Measurements from ENCODE around the gene NTHL1. TPM values are rescaled to one million over a fixed set of nuclear protein-coding genes. Genes with fewer than 3 reads are reported as not detected.

NTHL1 gene
- total RNA-seq, 1 experiment from 2014 or later, result 52.0 TPM

DNA sequence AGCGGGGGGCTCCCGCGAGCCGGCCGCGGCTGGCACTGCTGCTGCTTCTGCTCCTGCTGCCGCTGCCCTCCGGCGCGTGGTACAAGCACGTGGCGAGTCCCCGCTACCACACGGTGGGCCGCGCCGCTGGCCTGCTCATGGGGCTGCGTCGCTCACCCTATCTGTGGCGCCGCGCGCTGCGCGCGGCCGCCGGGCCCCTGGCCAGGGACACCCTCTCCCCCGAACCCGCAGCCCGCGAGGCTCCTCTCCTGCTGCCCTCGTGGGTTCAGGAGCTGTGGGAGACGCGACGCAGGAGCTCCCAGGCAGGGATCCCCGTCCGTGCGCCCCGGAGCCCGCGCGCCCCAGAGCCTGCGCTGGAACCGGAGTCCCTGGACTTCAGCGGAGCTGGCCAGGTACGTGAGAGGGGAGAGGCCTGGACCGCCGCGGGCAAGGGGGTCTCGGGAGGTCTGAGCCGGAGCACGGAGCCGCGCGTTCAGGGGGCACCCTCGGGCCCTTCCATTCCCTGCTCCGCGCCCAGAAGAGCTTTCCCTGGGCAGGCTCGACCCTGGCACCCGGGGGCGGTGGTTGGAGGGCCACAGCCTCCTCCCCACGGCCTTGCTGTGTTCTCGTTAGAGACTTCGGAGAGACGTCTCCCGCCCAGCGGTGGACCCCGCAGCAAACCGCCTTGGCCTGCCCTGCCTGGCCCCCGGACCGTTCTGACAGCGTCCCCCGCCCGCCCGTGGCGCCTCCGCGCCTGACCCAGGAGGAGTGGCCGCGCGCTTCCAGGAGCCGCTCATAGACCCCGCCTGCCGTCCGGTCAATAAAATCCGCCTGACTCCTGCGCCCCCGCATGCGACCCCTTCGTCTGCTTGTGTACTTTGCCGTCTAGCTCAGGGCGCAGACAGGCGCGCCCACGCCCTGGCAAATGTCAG, 27.5 kb downstream of the NTHL1 start:
- Histone ChIP-seq H3K9ac (ENCODE audit: extremely low read depth, insufficient read length, low read length) (no peak overlapping the region), H3K23me2 (ENCODE audit: insufficient read length, low read depth, low read length, poor library complexity, severe bottlenecking) (peaks cover 13% of the 10 kb centered on the region), H4K5ac (ENCODE audit: insufficient read length, low read depth, low read length) (no peak overlapping the region), H2BK20ac (ENCODE audit: low read depth, low read length, poor library complexity, severe bottlenecking) (no peak overlapping the region), H3T11ph (ENCODE audit: low read length) (no peak overlapping the region), H2BK5ac (ENCODE audit: insufficient read length, low read length) (no peak overlapping the region), H4K8ac (replicated peaks; ENCODE audit: insufficient read length, low read depth, low read length) (no peak overlapping the region), H4K91ac (ENCODE audit: insufficient read length, low read depth, low read length) (no peak overlapping the region), H2AFZ (ENCODE audit: low read length) (no peak overlapping the region), H2BK15ac (ENCODE audit: low read depth, low read length) (no peak overlapping the region), H3K79me1 (ENCODE audit: insufficient read depth, low read depth, low read length, poor library complexity, severe bottlenecking) (no peaks in the 10 kb centered on the region), H3K27me3 (ENCODE audit: insufficient read depth, low read length) (peaks cover 13% of the 10 kb centered on the region; the same call in 1 of the 2 replicates), H2BK12ac (ENCODE audit: insufficient read length, low read depth, low read length) (no peak overlapping the region), H4K20me1 (ENCODE audit: control insufficient read depth, insufficient read depth, insufficient read length) (no peaks in the 10 kb centered on the region), H3K4ac (ENCODE audit: low read depth, low read length) (no peak overlapping the region), H3K14ac (ENCODE audit: insufficient read depth, low read length) (no peak overlapping the region), H3K79me2 (ENCODE audit: insufficient read depth, low read length) (no peaks in the 10 kb centered on the region), H3K4me2 (ENCODE audit: insufficient read depth, insufficient read length, low read length) (peak overlapping the region; percentile 35), H3K23ac (ENCODE audit: insufficient read length, low read depth, low read length) (no peak overlapping the region), H2BK120ac (ENCODE audit: low read depth, low read length, poor library complexity, severe bottlenecking) (no peak overlapping the region), H3K27ac (ENCODE audit: insufficient read length, low read depth, low read length) (no peak overlapping the region), H3K4me1 (ENCODE audit: insufficient read depth, low read length) (no peaks in the 10 kb centered on the region; the same call in 1 of the 2 replicates), H3K56ac (ENCODE audit: insufficient read length, low read depth, low read length) (no peak overlapping the region), H3K9me3 (ENCODE audit: control insufficient read depth, low read depth, low read length) (no peaks in the 10 kb centered on the region), H3K18ac (ENCODE audit: insufficient read length, low read depth, low read length) (no peak overlapping the region), H2AK5ac (ENCODE audit: insufficient read length, low read length) (no peak overlapping the region)
- H3K4me1 Mint-ChIP-seq, result peaks cover 10 to 12% of the 10 kb centered on the region in 2 experiments
- H3K27ac Mint-ChIP-seq, result peak overlapping the region in 1 of 3 experiments; percentile 40; a peak in 1 of 7 replicates
- peaks cover 81% of the 10 kb centered on the region for H3K27me3 Mint-ChIP-seq (ENCODE audit: low read depth)
- no peak; the same call in 2 of the 3 replicates for TF ChIP-seq CTCF (conservative IDR thresholded peaks at IDR 0.05)
- peaks cover 0 to 6% of the 10 kb centered on the region in 2 experiments; a peak in 3 of 5 replicates for H3K9me3 Mint-ChIP-seq
- WGBS (ENCODE audit: extremely low coverage, insufficient read length, low lambda C conversion rate), result no CpG with 5 or more reads among the region's 96 CpGs
- DNase-seq, result no peak
- peak overlapping the region; percentile 51 to 83 for H3K4me3 Mint-ChIP-seq
- peaks cover 0 to 2% (median 0%) of the 10 kb centered on the region in 3 experiments; a peak in 1 of 7 replicates for H3K36me3 Mint-ChIP-seq (ENCODE audit: insufficient read depth in 1 of 3, low read depth in 3 of 3)
